ENCODE results near the gene RAB34.

GRCh38 chr17:28705074-28705659, 12.5 kb downstream of the RAB34 start:
- no peak for TF ChIP-seq EZH2 (IDR thresholded peaks at IDR 0.05; ENCODE audit: insufficient read depth, poor library complexity, severe bottlenecking)
- TF ChIP-seq EZH2phosphoT487 (IDR thresholded peaks at IDR 0.05; ENCODE audit: insufficient read depth, low read depth): no peak
